ENCODE measurements around the gene ANKZF1. TPM values are rescaled to one million over a fixed set of nuclear protein-coding genes. Genes with fewer than 3 reads are reported as not detected.

Gene ANKZF1
- total and polyA plus RNA-seq, 2 of the 4 experiments (the other 2 are of a cell fraction): 18.6 to 33.8 TPM

- WGBS, 2 experiments (ENCODE audit: extremely low coverage in 2 of 2, insufficient read length in 1 of 2): 56% methylated on average over 5 of the region's 17 CpGs; no CpG with 5 or more reads in 1 of the 2 experiments
- Histone ChIP-seq H3K9me3 (ENCODE audit: control insufficient read depth, insufficient read depth, low read length) (no peaks in the 10 kb centered on the region), H2BK120ac (ENCODE audit: low read depth, low read length) (peak overlapping the region; percentile 6), H2AK5ac (ENCODE audit: low read depth, low read length) (peak overlapping the region; percentile 65; the same call in 1 of the 2 replicates), H3K27me3 (ENCODE audit: control insufficient read depth, insufficient read depth, low read length) (no peaks in the 10 kb centered on the region), H3K56ac (ENCODE audit: extremely low read depth, insufficient read depth, low read length) (no peak overlapping the region), H4K8ac (ENCODE audit: low read depth in 2 of 2, low read length in 2 of 2) (peak overlapping the region in 1 of 2 experiments; percentile 52; a peak in 2 of 4 replicates), H2BK5ac (ENCODE audit: low read depth, low read length, poor library complexity, severe bottlenecking) (peak overlapping the region; percentile 46), H3K27ac (ENCODE audit: insufficient read depth, low read length) (peak overlapping the region; percentile 69), H3K4me2 (ENCODE audit: low read depth, low read length) (peak overlapping the region; percentile 99), H4K91ac (ENCODE audit: insufficient read depth, low read depth, low read length) (peak overlapping the region; percentile 58), H3K9me1 (ENCODE audit: insufficient read depth, low read length) (peaks cover 8% of the 10 kb centered on the region; the same call in 1 of the 2 replicates), H3K79me1 (ENCODE audit: low read depth in 1 of 2, low read length in 2 of 2) (peaks cover 5 to 19% of the 10 kb centered on the region in 2 experiments; a peak in 3 of 4 replicates), H3K4me3 (ENCODE audit: insufficient read depth, low read depth, low read length) (peak overlapping the region; percentile 84; the same call in 1 of the 2 replicates), H3K9ac (ENCODE audit: low read depth, low read length) (peak overlapping the region; percentile 78; the same call in 1 of the 2 replicates), H4K20me1 (ENCODE audit: insufficient read depth, low read length) (peaks cover 9% of the 10 kb centered on the region; the same call in 1 of the 2 replicates), H3K18ac (ENCODE audit: low read depth, low read length) (no peak overlapping the region), H3K14ac (replicated peaks; ENCODE audit: low read depth, low read length) (peak overlapping the region; percentile 92), H2BK15ac (ENCODE audit: low read depth, low read length) (no peak overlapping the region), H2AFZ (replicated peaks; ENCODE audit: low read length, poor library complexity) (peak overlapping the region; percentile 91), H3K4me1 (ENCODE audit: control insufficient read depth, insufficient read depth, low read length) (peaks cover 16% of the 10 kb centered on the region), H4K5ac (ENCODE audit: low read depth, low read length) (no peak overlapping the region), H2BK20ac (ENCODE audit: low read depth, low read length) (no peak overlapping the region), H3K36me3 (ENCODE audit: control insufficient read depth, insufficient read depth, low read length) (peaks cover 35% of the 10 kb centered on the region), H2AK9ac (replicated peaks; ENCODE audit: low read depth, low read length, poor library complexity) (peak overlapping the region; percentile 90), H3K4ac (ENCODE audit: low read depth, low read length) (peak overlapping the region; percentile 90), H3K23ac (ENCODE audit: low read depth, low read length) (peak overlapping the region; percentile 94)
- in situ Hi-C loops (cut with MboI; ENCODE audit: low sequenced_read_pairs): loop anchor here (5.0 kb wide), 1 partner anchor 36 kb away; the partner anchor contains the start of gene SLC23A3
- dilution Hi-C loops (cut with HindIII; ENCODE audit: low sequenced_read_pairs, unreplicated experiment): no loop called here
- no TSS peak for BruUV-seq (replicated peaks)
- ATAC-seq (ENCODE audit: low read depth) (peak; percentile 1; the same call in 1 of the 2 replicates), DNase-seq (peak; percentile 59)
- POLR2A ChIA-PET (ENCODE audit: unreplicated experiment): interaction anchor here (1.1 kb wide), 1 partner anchor 9 kb away, joined by 3 read pairs; no protein-coding TSS in a partner anchor
- TF ChIP-seq RCOR1 (IDR thresholded peaks at IDR 0.05; ENCODE audit: insufficient replicate concordance, low read length) (no peak), BHLHE40 (IDR thresholded peaks at IDR 0.05; ENCODE audit: low read depth, low read length) (peak; percentile 16; the same call in 1 of the 2 replicates), RAD21 (IDR thresholded peaks at IDR 0.05; ENCODE audit: low read length) (no peak), MAFK (IDR thresholded peaks at IDR 0.05; ENCODE audit: low read depth, low read length) (no peak), FOS (IDR thresholded peaks at IDR 0.05; ENCODE audit: low read depth, low read length) (no peak), NFE2L2 (IDR thresholded peaks at IDR 0.05; ENCODE audit: low read depth, low read length) (no peak)
- intact Hi-C loops (cut with micrococcal nuclease): loop anchor here (2.0 kb wide), 1 partner anchor 31 kb away; the partner anchor contains the start of gene CNPPD1
- CTCF ChIA-PET: interaction anchor here (0.6 to 1.4 kb wide), 2 partner anchors 10 to 179 kb away, joined by 3 to 5 read pairs; partner anchors contain the start of gene DNPEP
These were observed 21.5 kb upstream of the ANKZF1 start for GRCh38 chr2:219207884-219208740.
